ENCODE measurements around the gene ADAMTS17.

The ADAMTS17 gene

GRCh38 chr15:100253640-100254039 lies 88.1 kb downstream of the ADAMTS17 start:
- no peak for TF ChIP-seq MYC (IDR thresholded peaks at IDR 0.05; ENCODE audit: low read depth, low read length)
- no peak for TF ChIP-seq CTCF (IDR thresholded peaks at IDR 0.05; ENCODE audit: low read depth, low read length)
- TF ChIP-seq POLR2A (IDR thresholded peaks at IDR 0.05; ENCODE audit: extremely low read depth, insufficient read length), result no peak
- no peak for TF ChIP-seq MAX (IDR thresholded peaks at IDR 0.05; ENCODE audit: low read depth, low read length)
- H3K4me3 ChIP-seq (ENCODE audit: low read depth, low read length), result no peak overlapping the region
- no peak for DNase-seq (ENCODE audit: low read depth)

- no peak for DNase-seq (ENCODE audit: low read depth)
- no peak overlapping the region for H3K4me3 ChIP-seq (ENCODE audit: low read depth, low read length)
- TF ChIP-seq CTCF (IDR thresholded peaks at IDR 0.05; ENCODE audit: low read depth, low read length) (no peak), POLR2A (IDR thresholded peaks at IDR 0.05; ENCODE audit: extremely low read depth, insufficient read length) (no peak), MAX (IDR thresholded peaks at IDR 0.05; ENCODE audit: low read depth, low read length) (no peak), MYC (IDR thresholded peaks at IDR 0.05; ENCODE audit: low read depth, low read length) (no peak)
Measured at GRCh38 chr15:100252779-100253417, 88.9 kb downstream of the ADAMTS17 start.

GRCh38 chr15:100252359-100252758 lies 89.4 kb downstream of the ADAMTS17 start:
- DNase-seq (ENCODE audit: low read depth), result no peak
- TF ChIP-seq POLR2A (IDR thresholded peaks at IDR 0.05; ENCODE audit: extremely low read depth, insufficient read length) (no peak), MYC (IDR thresholded peaks at IDR 0.05; ENCODE audit: low read depth, low read length) (no peak), CTCF (IDR thresholded peaks at IDR 0.05; ENCODE audit: low read depth, low read length) (no peak), MAX (IDR thresholded peaks at IDR 0.05; ENCODE audit: low read depth, low read length) (no peak)
- no peak overlapping the region for H3K4me3 ChIP-seq (ENCODE audit: low read depth, low read length)

- TF ChIP-seq MYC (IDR thresholded peaks at IDR 0.05; ENCODE audit: low read depth, low read length), result no peak
- no peak for TF ChIP-seq POLR2A (IDR thresholded peaks at IDR 0.05; ENCODE audit: extremely low read depth, insufficient read length)
- no peak for TF ChIP-seq CTCF (IDR thresholded peaks at IDR 0.05; ENCODE audit: low read depth, low read length)
- TF ChIP-seq MAX (IDR thresholded peaks at IDR 0.05; ENCODE audit: low read depth, low read length), result no peak
- no peak for DNase-seq (ENCODE audit: low read depth)
- H3K4me3 ChIP-seq (ENCODE audit: low read depth, low read length), result no peak overlapping the region
Measured at GRCh38 chr15:100250176-100250800, 91.5 kb downstream of the ADAMTS17 start.

- no peak overlapping the region for H3K4me3 ChIP-seq (ENCODE audit: low read depth, low read length)
- no peak for DNase-seq (ENCODE audit: low read depth)
- TF ChIP-seq CTCF (IDR thresholded peaks at IDR 0.05; ENCODE audit: low read depth, low read length) (no peak), POLR2A (IDR thresholded peaks at IDR 0.05; ENCODE audit: extremely low read depth, insufficient read length) (no peak), MAX (IDR thresholded peaks at IDR 0.05; ENCODE audit: low read depth, low read length) (no peak), MYC (IDR thresholded peaks at IDR 0.05; ENCODE audit: low read depth, low read length) (no peak)
Measured at GRCh38 chr15:100249096-100249815, 92.5 kb downstream of the ADAMTS17 start.
